ENCODE measurements around the gene CRYBA2. TPM values are rescaled to one million over a fixed set of nuclear protein-coding genes. Genes with fewer than 3 reads are reported as not detected.

The CRYBA2 gene
- total and polyA plus RNA-seq, 9 of the 15 experiments (the other 6 are each of a cell fraction or from before 2014, with no cell fraction given): 0.11 to 1.8 (median 0.62) TPM; not detected in 5

- no peak for TF ChIP-seq CTCF (IDR thresholded peaks at IDR 0.05 in 2 of 3, conservative IDR thresholded peaks at IDR 0.05 in 1 of 3; ENCODE audit: insufficient read depth in 2 of 3, low read depth in 1 of 3, low read length in 3 of 3)
- no peak for TF ChIP-seq ZBTB1 (CRISPR knock-in tag; IDR thresholded peaks at IDR 0.05; ENCODE audit: borderline replicate concordance, low read depth)
- no peak for TF ChIP-seq ZKSCAN1 (IDR thresholded peaks at IDR 0.05; ENCODE audit: low read depth, low read length)
- no peak for TF ChIP-seq KLF6 (CRISPR knock-in tag; IDR thresholded peaks at IDR 0.05; ENCODE audit: borderline replicate concordance)
- TF ChIP-seq TFAP4 (CRISPR knock-in tag; IDR thresholded peaks at IDR 0.05; ENCODE audit: borderline replicate concordance): peak; percentile 70; the same call in 1 of the 2 replicates
- no peak for TF ChIP-seq PBX2 (CRISPR knock-in tag; IDR thresholded peaks at IDR 0.05; ENCODE audit: low read depth)
- TF ChIP-seq PBX2 (tag; conservative IDR thresholded peaks at IDR 0.05; ENCODE audit: low read depth): peak; percentile 48
- TF ChIP-seq RFX5 (IDR thresholded peaks at IDR 0.05; ENCODE audit: low read depth, low read length): no peak
- no peak for TF ChIP-seq ZNF384 (IDR thresholded peaks at IDR 0.05; ENCODE audit: low read depth, low read length)
- no peak for TF ChIP-seq RB1 (IDR thresholded peaks at IDR 0.05; ENCODE audit: low read depth)
- TF ChIP-seq ZC3H11A (IDR thresholded peaks at IDR 0.05; ENCODE audit: low read depth, low read length): no peak
- TF ChIP-seq MAFK (IDR thresholded peaks at IDR 0.05; ENCODE audit: low read length): no peak
- TF ChIP-seq TARDBP (IDR thresholded peaks at IDR 0.05): no peak
- no peak for TF ChIP-seq ZFP91 (CRISPR knock-in tag; IDR thresholded peaks at IDR 0.05)
- no peak for TF ChIP-seq PML (IDR thresholded peaks at IDR 0.05; ENCODE audit: low read length)
- TF ChIP-seq ZNF639 (CRISPR knock-in tag; conservative IDR thresholded peaks at IDR 0.05 in 1 of 2, IDR thresholded peaks at IDR 0.05 in 1 of 2): 0 out of 4 replicates have a peak, but pooled peaks of 1 of the 2 experiments have one; percentile 63
- no peak for TF ChIP-seq SUPT5H (IDR thresholded peaks at IDR 0.05)
- TF ChIP-seq NCOA4 (IDR thresholded peaks at IDR 0.05; ENCODE audit: partially characterized antibody): no peak
Observed at GRCh38 chr2:218962859-218963492, 30.2 kb downstream of the CRYBA2 start (continued).

Measured in K562 (cell line).